ENCODE measurements around the gene PRR12. TPM values are rescaled to one million over a fixed set of nuclear protein-coding genes. Genes with fewer than 3 reads are reported as not detected.

Gene PRR12
- total and polyA plus RNA-seq, 9 of the 15 experiments (the other 6 are each of a cell fraction or from before 2014, with no cell fraction given) = 0.01 to 21.1 (median 0.98) TPM

GRCh38 chr19:49591731-49592485 lies 926 bp downstream of the PRR12 start (continued):
- TF ChIP-seq NFIC (IDR thresholded peaks at IDR 0.05) (no peak), ELF2 (CRISPR knock-in tag; IDR thresholded peaks at IDR 0.05) (no peak), NCOR1 (IDR thresholded peaks at IDR 0.05) (no peak), NBN (IDR thresholded peaks at IDR 0.05; ENCODE audit: low read depth) (no peak), MBD2 (IDR thresholded peaks at IDR 0.05; ENCODE audit: borderline replicate concordance, low read depth) (peak; percentile 28; the same call in 1 of the 2 replicates), KDM2B (CRISPR knock-in tag; IDR thresholded peaks at IDR 0.05) (no peak), WHSC1 (IDR thresholded peaks at IDR 0.05; ENCODE audit: low read length) (no peak), ARID2 (IDR thresholded peaks at IDR 0.05) (no peak), GABPA (tag; conservative IDR thresholded peaks at IDR 0.05; ENCODE audit: low read depth) (0 out of 2 replicates have a peak, but pooled peaks have one; percentile 9), E2F6 (IDR thresholded peaks at IDR 0.05; ENCODE audit: borderline replicate concordance in 1 of 2, extremely low read depth in 1 of 2, insufficient read depth in 1 of 2, insufficient read length in 1 of 2, low read depth in 1 of 2, low read length in 1 of 2, poor library complexity in 1 of 2, severe bottlenecking in 1 of 2) (peak in 1 of 2 experiments; percentile 35), ZNF655 (CRISPR knock-in tag; IDR thresholded peaks at IDR 0.05) (no peak), CXXC5 (CRISPR knock-in tag; IDR thresholded peaks at IDR 0.05) (0 out of 2 replicates have a peak, but pooled peaks have one; percentile 26), TEAD1 (CRISPR knock-in tag; IDR thresholded peaks at IDR 0.05) (peak in 1 of 2 experiments; percentile 68; a peak in 1 of 4 replicates), RBFOX2 (IDR thresholded peaks at IDR 0.05; ENCODE audit: low read depth, low read length) (peak; percentile 70), ESRRB (CRISPR knock-in tag; IDR thresholded peaks at IDR 0.05; ENCODE audit: borderline replicate concordance) (no peak), ZC3H4 (CRISPR knock-in tag; IDR thresholded peaks at IDR 0.05; ENCODE audit: borderline replicate concordance) (no peak), ZNF766 (CRISPR knock-in tag; conservative IDR thresholded peaks at IDR 0.05) (no peak), SMC3 (conservative IDR thresholded peaks at IDR 0.05; ENCODE audit: insufficient read depth, low read depth, low read length) (no peak), ZBTB7A (IDR thresholded peaks at IDR 0.05; ENCODE audit: borderline replicate concordance, control insufficient read depth, low read depth, low read length) (peak; percentile 64; the same call in 1 of the 2 replicates), CREB1 (IDR thresholded peaks at IDR 0.05) (no peak), CREB1 (CRISPR knock-in tag; IDR thresholded peaks at IDR 0.05) (0 out of 2 replicates have a peak, but pooled peaks have one; percentile 10), AFF4 (CRISPR knock-in tag; IDR thresholded peaks at IDR 0.05) (0 out of 2 replicates have a peak, but pooled peaks have one; percentile 7), SREBF2 (CRISPR knock-in tag; IDR thresholded peaks at IDR 0.05) (no peak)

Data from K562 (cell line).